Mesendoderm (in vitro differentiated cells): ENCODE data around the gene PCDHB9.
"Not testable (repeated sequence)": the region's sequence is repeated elsewhere in the genome, so short reads cannot be mapped to it uniquely, and the experiment has no call there.

ENCODE experiments used
- DNase-seq: peaks from one replicate; pipeline ENCODE4 v3.0.0; 2013
- H2AK5ac ChIP-seq: 2 replicates; pipeline ENCODE4 v1.6.1; 2013; ENCODE audit warnings: low read length, inconsistent platforms
- H2BK120ac ChIP-seq: 2 replicates; pipeline ENCODE4 v1.6.1; 2013; ENCODE audit warnings: low read depth, mild to moderate bottlenecking, low read length, moderate library complexity, mixed read lengths
- H2BK15ac ChIP-seq: replicated peaks from 2 replicates; pipeline ENCODE4 v1.6.1; 2013; ENCODE audit warnings: low read depth, mild to moderate bottlenecking, moderate library complexity
- H2BK5ac ChIP-seq: 2 replicates; pipeline ENCODE4 v1.6.1; 2013; ENCODE audit warnings: low read length, inconsistent platforms
- H3K18ac ChIP-seq: 2 replicates; pipeline ENCODE4 v1.6.1; 2013; ENCODE audit warnings: mild to moderate bottlenecking, low read length, mixed read lengths
- H3K23ac ChIP-seq: one replicate; pipeline ENCODE4 v1.6.1; 2013; ENCODE audit warnings: low read length
- H3K27ac ChIP-seq: 2 replicates; pipeline ENCODE4 v1.5.1; 2013; ENCODE audit warnings: low read depth, mild to moderate bottlenecking, inconsistent platforms, low read length, moderate library complexity
- H3K27me3 ChIP-seq: 2 replicates; pipeline ENCODE4 v1.6.1; 2013; ENCODE audit warnings: low read length, control low read depth, mild to moderate bottlenecking, inconsistent platforms; ENCODE audit not compliant: insufficient read depth, poor library complexity
- H3K36me3 ChIP-seq: 2 replicates; pipeline ENCODE4 v1.6.1; 2013; ENCODE audit warnings: low read length, inconsistent platforms; ENCODE audit not compliant: control insufficient read depth, insufficient read depth
- H3K4ac ChIP-seq: one replicate; pipeline ENCODE4 v1.6.1; 2013; ENCODE audit warnings: low read depth, mild to moderate bottlenecking, low read length, moderate library complexity
- H3K4me1 ChIP-seq: 2 replicates; pipeline ENCODE4 v1.6.1; 2013; ENCODE audit warnings: low read depth, low read length, inconsistent platforms; ENCODE audit not compliant: control insufficient read depth
- H3K4me2 ChIP-seq: 2 replicates; pipeline ENCODE4 v1.6.1; 2013; ENCODE audit warnings: low read length
- H3K4me3 ChIP-seq: 2 replicates; pipeline ENCODE4 v1.5.1; 2013; ENCODE audit warnings: mild to moderate bottlenecking, low read length
- H3K56ac ChIP-seq: one replicate; pipeline ENCODE4 v1.6.1; 2013; ENCODE audit warnings: low read length
- H3K79me1 ChIP-seq: 2 replicates; pipeline ENCODE4 v1.6.1; 2013; ENCODE audit warnings: low read length, inconsistent platforms
- H3K79me2 ChIP-seq: 2 replicates; pipeline ENCODE4 v1.6.1; 2013; ENCODE audit warnings: mild to moderate bottlenecking, low read length; ENCODE audit not compliant: control insufficient read depth, insufficient read depth
- H3K9ac ChIP-seq: 2 replicates; pipeline ENCODE4 v1.6.1; 2013; ENCODE audit warnings: low read length, inconsistent platforms
- H4K5ac ChIP-seq: one replicate; pipeline ENCODE4 v1.6.1; 2013; ENCODE audit warnings: low read length
- H4K8ac ChIP-seq: one replicate; pipeline ENCODE4 v1.6.1; 2013; ENCODE audit warnings: low read depth, mild to moderate bottlenecking, control low read depth, low read length, moderate library complexity
- WGBS: extraction: QIAGEN DNeasy Blood & Tissue Kit; methylation state at CpG from one replicate; pipeline ENCODE4 v1.1.7; 2013; ENCODE audit warnings: low lambda C conversion rate, missing lambda C conversion rate; ENCODE audit not compliant: insufficient coverage; ENCODE audit errors: extremely low coverage; 5-methylcytosine and 5-hydroxymethylcytosine counted together

Gene PCDHB9

DNA sequence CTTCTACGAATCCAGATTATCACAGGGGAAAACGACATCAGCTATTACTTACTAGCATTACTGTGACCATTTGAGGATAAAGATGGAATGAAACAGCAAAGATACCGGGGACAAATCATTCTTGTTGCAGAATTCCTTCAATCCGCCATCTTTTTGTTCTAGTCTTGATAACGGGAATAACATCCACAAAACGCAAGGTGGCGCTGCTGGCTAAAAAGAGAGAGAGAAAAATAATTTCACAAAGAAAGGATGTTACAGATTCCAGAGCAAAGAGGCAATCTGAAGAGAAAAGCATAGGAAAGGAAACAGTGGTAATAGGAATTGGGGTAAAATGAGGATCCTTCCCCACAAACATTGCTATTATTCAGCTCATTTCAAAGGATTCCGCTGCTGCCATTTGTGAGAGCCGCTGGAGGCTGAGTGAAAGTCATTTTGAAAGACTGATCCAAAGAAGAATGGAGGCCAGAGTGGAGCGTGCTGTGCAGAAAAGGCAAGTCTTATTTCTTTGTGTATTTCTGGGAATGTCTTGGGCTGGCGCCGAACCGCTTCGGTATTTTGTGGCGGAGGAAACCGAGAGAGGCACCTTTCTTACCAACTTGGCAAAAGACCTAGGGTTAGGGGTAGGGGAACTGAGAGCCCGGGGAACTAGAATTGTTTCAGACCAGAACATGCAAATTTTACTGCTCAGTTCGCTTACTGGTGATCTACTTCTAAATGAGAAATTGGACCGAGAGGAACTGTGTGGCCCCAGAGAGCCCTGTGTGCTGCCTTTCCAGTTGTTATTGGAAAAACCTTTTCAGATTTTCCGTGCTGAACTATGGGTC, 14.4 kb upstream of the PCDHB9 start, which contains the start of gene PCDHB7:
Gene PCDHB7 (plus strand): TSS at position 264 of the 824 bp plus-strand sequence. CDS start 192 bp downstream, at position 456.
- H4K5ac ChIP-seq, result no peak within 1 kb of the TSS
- H3K4ac ChIP-seq, result no peak within 1 kb of the TSS
- no peak within 1 kb of the TSS for H3K27ac ChIP-seq
- H3K36me3 ChIP-seq, result no peaks in the 10 kb centered on the region
- no peak within 1 kb of the TSS for H2BK15ac ChIP-seq
- H3K27me3 ChIP-seq, result no peaks in the 10 kb centered on the region
- H3K79me2 ChIP-seq, result no peaks in the 10 kb centered on the region
- no peak within 1 kb of the TSS for H3K4me2 ChIP-seq
- WGBS, result no CpG with 5 or more reads among the region's 20 CpGs
- no peak within 1 kb of the TSS for H2BK5ac ChIP-seq
- H3K9ac ChIP-seq, result no peak within 1 kb of the TSS
- no peak within 1 kb of the TSS for H3K23ac ChIP-seq
- no peak within 1 kb of the TSS for H2AK5ac ChIP-seq
- H3K79me1 ChIP-seq, result no peaks in the 10 kb centered on the region
- DNase-seq, result peak; percentile 66
- H3K4me3 ChIP-seq, result no peak within 1 kb of the TSS
- H3K56ac ChIP-seq, result no peak within 1 kb of the TSS
- no peak within 1 kb of the TSS for H2BK120ac ChIP-seq
- no peak within 1 kb of the TSS for H3K18ac ChIP-seq
- no peaks in the 10 kb centered on the region for H3K4me1 ChIP-seq
- peak within 1 kb of the TSS; percentile 56 for H4K8ac ChIP-seq

DNA sequence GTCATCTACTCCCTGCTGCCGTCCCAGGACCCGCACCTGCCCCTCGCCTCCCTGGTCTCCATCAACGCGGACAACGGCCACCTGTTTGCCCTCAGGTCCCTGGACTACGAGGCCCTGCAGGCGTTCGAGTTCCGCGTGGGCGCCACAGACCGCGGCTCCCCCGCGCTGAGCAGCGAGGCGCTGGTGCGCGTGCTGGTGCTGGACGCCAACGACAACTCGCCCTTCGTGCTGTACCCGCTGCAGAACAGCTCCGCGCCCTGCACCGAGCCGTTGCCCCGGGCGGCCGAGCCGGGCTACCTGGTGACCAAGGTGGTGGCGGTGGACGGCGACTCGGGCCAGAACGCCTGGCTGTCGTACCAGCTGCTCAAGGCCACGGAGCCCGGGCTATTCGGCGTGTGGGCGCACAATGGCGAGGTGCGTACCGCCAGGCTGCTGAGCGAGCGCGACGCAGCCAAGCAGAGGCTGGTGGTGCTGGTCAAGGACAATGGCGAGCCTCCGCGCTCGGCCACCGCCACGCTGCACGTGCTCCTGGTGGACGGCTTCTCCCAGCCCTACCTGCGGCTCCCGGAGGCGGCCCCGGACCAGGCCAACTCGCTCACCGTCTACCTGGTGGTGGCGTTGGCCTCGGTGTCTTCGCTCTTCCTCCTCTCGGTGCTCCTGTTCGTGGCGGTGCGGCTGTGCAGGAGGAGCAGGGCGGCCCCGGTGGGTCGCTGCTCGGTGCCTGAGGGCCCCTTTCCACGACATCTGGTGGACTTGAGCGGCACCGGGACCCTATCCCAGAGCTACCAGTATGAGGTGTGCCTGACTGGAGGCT, 12.5 kb upstream of the PCDHB9 start:
- not testable (repeated sequence) for H3K4ac ChIP-seq, H3K27ac ChIP-seq, H2BK15ac ChIP-seq, H2BK120ac ChIP-seq, H3K4me3 ChIP-seq, H2AK5ac ChIP-seq, H3K23ac ChIP-seq, DNase-seq, H4K8ac ChIP-seq, H3K56ac ChIP-seq, H4K5ac ChIP-seq, H3K9ac ChIP-seq, H3K18ac ChIP-seq, H3K4me2 ChIP-seq, H3K36me3 ChIP-seq, H3K27me3 ChIP-seq, H3K4me1 ChIP-seq, H3K79me1 ChIP-seq, H3K79me2 ChIP-seq, H2BK5ac ChIP-seq
- no CpG with 5 or more reads among the region's 79 CpGs for WGBS

DNA sequence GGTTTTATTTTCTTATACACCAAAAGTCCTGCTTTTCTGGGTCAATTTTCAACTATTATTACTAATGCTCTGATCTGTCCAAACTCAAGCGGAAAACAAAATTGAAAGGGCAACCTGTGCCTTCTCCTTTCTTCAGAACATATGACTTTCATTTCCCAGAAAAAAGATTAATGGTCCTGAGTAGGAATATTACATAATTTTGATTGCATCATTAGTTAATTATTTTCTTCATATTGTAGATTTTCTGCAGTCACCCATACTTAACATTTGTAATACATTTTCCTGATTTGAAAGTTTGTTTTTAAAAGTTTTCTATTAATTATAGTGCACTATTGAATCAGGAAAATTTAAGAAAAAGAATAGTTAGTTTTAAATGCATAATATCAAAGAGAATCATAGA, 11.0 kb upstream of the PCDHB9 start:
- H2BK120ac ChIP-seq, result no peak overlapping the region
- H3K4ac ChIP-seq, result no peak overlapping the region
- H3K23ac ChIP-seq, result no peak overlapping the region
- no peaks in the 10 kb centered on the region for H3K27me3 ChIP-seq
- no peak for DNase-seq
- H3K27ac ChIP-seq, result no peak overlapping the region
- no peaks in the 10 kb centered on the region for H3K79me2 ChIP-seq
- no peak overlapping the region for H4K8ac ChIP-seq
- no peak overlapping the region for H2AK5ac ChIP-seq
- H2BK15ac ChIP-seq, result no peak overlapping the region
- no peak overlapping the region for H3K56ac ChIP-seq
- WGBS, result no CpG with 5 or more reads among the region's 1 CpG
- no peak overlapping the region for H3K4me2 ChIP-seq
- no peak overlapping the region for H3K9ac ChIP-seq
- H2BK5ac ChIP-seq, result no peak overlapping the region
- no peak overlapping the region for H4K5ac ChIP-seq
- no peak overlapping the region for H3K18ac ChIP-seq
- H3K4me3 ChIP-seq, result no peak overlapping the region
- H3K4me1 ChIP-seq, result no peaks in the 10 kb centered on the region
- H3K36me3 ChIP-seq, result no peaks in the 10 kb centered on the region
- no peaks in the 10 kb centered on the region for H3K79me1 ChIP-seq

- WGBS, result no CpG with 5 or more reads among the region's 18 CpGs
These were observed 9.3 kb upstream of the PCDHB9 start, which contains the start of gene PCDHB8 for GRCh38 chr5:141177577-141178191. PCDHB8 (plus strand) TSS chr5:141177790; CDS start chr5:141178035, 245 bp downstream.

DNA sequence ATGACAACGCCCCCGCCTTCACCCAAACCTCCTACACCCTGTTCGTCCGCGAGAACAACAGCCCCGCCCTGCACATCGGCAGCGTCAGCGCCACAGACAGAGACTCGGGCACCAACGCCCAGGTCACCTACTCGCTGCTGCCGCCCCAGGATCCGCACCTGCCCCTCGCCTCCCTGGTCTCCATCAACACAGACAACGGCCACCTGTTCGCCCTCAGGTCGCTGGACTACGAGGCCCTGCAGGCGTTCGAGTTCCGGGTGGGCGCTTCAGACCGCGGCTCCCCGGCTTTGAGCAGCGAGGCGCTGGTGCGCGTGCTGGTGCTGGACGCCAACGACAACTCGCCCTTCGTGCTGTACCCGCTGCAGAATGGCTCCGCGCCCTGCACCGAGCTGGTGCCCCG, 7.6 kb upstream of the PCDHB9 start:
- H3K9ac ChIP-seq, H3K23ac ChIP-seq, DNase-seq, H3K18ac ChIP-seq, H3K4ac ChIP-seq, H3K4me1 ChIP-seq, H3K4me2 ChIP-seq, H2AK5ac ChIP-seq, H3K79me1 ChIP-seq, H3K56ac ChIP-seq, H2BK120ac ChIP-seq, H2BK15ac ChIP-seq, H2BK5ac ChIP-seq, H3K36me3 ChIP-seq, H3K79me2 ChIP-seq, H4K5ac ChIP-seq, H3K27me3 ChIP-seq, H4K8ac ChIP-seq, H3K27ac ChIP-seq, H3K4me3 ChIP-seq: not testable (repeated sequence)
- no CpG with 5 or more reads among the region's 39 CpGs for WGBS

More at GRCh38 chr5:141177577-141178191, 9.3 kb upstream of the PCDHB9 start, which contains the start of gene PCDHB8:
- H3K4me3 ChIP-seq, H3K23ac ChIP-seq, H4K8ac ChIP-seq, H3K27me3 ChIP-seq, H2AK5ac ChIP-seq, H3K79me2 ChIP-seq, H3K9ac ChIP-seq, H3K79me1 ChIP-seq, H2BK120ac ChIP-seq, H3K4ac ChIP-seq, H3K36me3 ChIP-seq, H3K18ac ChIP-seq, H3K27ac ChIP-seq, H3K56ac ChIP-seq, H2BK15ac ChIP-seq, H4K5ac ChIP-seq, H3K4me1 ChIP-seq, H3K4me2 ChIP-seq, H2BK5ac ChIP-seq: not testable (repeated sequence)
- DNase-seq, result peak; percentile 77
